Spleen (tissue), 11 donors: Measurements from ENCODE around the gene CDKN1A. TPM values are rescaled to one million over a fixed set of nuclear protein-coding genes. Genes with fewer than 3 reads are reported as not detected.

ENCODE experiments used
- DNase-seq: peaks from one replicate; pipeline ENCODE4 v3.0.0-alpha.2; 2020
- H3K27ac ChIP-seq, 8 donors: fragments of 200-600 bp; sonication (generic) in 7 of 8; 1 replicate in 4 of 8; 2 replicates in 4 of 8; pipeline versions ENCODE4 v1.5.0 to v1.8.0; 2016 to 2021; ENCODE audit warnings: inconsistent platforms in 4 of 8, mild to moderate bottlenecking in 4 of 8, moderate library complexity in 1 of 8
- H3K27me3 ChIP-seq, 7 donors: fragments of 200-600 bp; sonication (generic) in 6 of 7; replicated peaks in 1 of 7; 1 replicate in 4 of 7; 2 replicates in 3 of 7; pipeline versions ENCODE4 v1.5.0 to v1.8.0; 2016 to 2021; ENCODE audit warnings: inconsistent platforms in 3 of 7, mild to moderate bottlenecking in 1 of 7
- H3K36me3 ChIP-seq, 6 donors: fragments of 200-600 bp; sonication (generic) in 5 of 6; 1 replicate in 4 of 6; 2 replicates in 2 of 6; pipeline versions ENCODE4 v1.5.0 to v1.8.0; 2016 to 2021; ENCODE audit warnings: inconsistent platforms in 2 of 6
- H3K4me1 ChIP-seq, 6 donors: fragments of 200-600 bp; sonication (generic) in 5 of 6; 1 replicate in 3 of 6; 2 replicates in 3 of 6; pipeline versions ENCODE4 v1.5.0 to v1.8.0; 2016 to 2021; ENCODE audit warnings: inconsistent platforms in 3 of 6
- H3K4me3 ChIP-seq, 8 donors: fragments of 200-600 bp; sonication (generic) in 7 of 8; 1 replicate in 4 of 8; 2 replicates in 4 of 8; pipeline versions ENCODE4 v1.5.0 to v1.8.0; 2016 to 2021; ENCODE audit warnings: inconsistent platforms in 4 of 8, mild to moderate bottlenecking in 4 of 8, moderate library complexity in 2 of 8
- H3K9me3 ChIP-seq, 8 donors: fragments of 200-600 bp; sonication (generic) in 7 of 8; 1 replicate in 4 of 8; 2 replicates in 4 of 8; pipeline versions ENCODE4 v1.5.0 to v1.8.0; 2016 to 2021; ENCODE audit warnings: inconsistent platforms in 4 of 8
- POLR2A ChIP-seq, 3 donors: fragments of 450-650 bp; IDR thresholded peaks; one replicate each; pipeline ENCODE4 v1.5.1; 2017; ENCODE audit warnings: antibody characterized with exemption in 3 of 3, mild to moderate bottlenecking in 1 of 3
- POLR2AphosphoS5 ChIP-seq, 3 donors: sonication (generic); formaldehyde crosslinking; IDR thresholded peaks; one replicate each; pipeline ENCODE4 v1.5.1; 2017; ENCODE audit warnings: antibody characterized with exemption in 3 of 3
- WGBS, 5 donors: extraction: QIAGEN DNeasy Blood & Tissue Kit in 3 of 5; methylation state at CpG; one replicate each; pipeline versions ENCODE4 v1.1.5 to v1.1.7; 2013 to 2018; 5-methylcytosine and 5-hydroxymethylcytosine counted together
- intact Hi-C: fragments of 100-400 bp; cut with DNase I; formaldehyde crosslinking; loops from one replicate; pipeline ENCODE4 v1.15.0; 2023; ENCODE audit warnings: low total_unique reads
- polyA plus RNA-seq, 3 donors: library from polyadenylated mRNA; stranded (reverse); fragments of 200-250 nt; gene quantifications; one replicate each; pipeline ENCODE4 v1.2.1, GENCODE V29; 2013
- total RNA-seq, 7 donors: library from RNA; depleted of rRNA in 3 of 7; stranded (reverse); fragments of >200 nt in 3 of 7; fragmentation: NEBNext Ultra II Directional in 4 of 7; extraction: Animal tissue kit (Norgen Biotek cat#: 25700) in 4 of 7; gene quantifications; one replicate each; pipeline versions ENCODE4 v1.1.0 to v1.2.1, GENCODE V29; 2016 to 2021
- TF ChIP-seq, protein P1 (sequence below), 11 experiments: fragments of 200-600 bp in 7 of 11; fragments of 450-650 bp in 4 of 11; sonication (generic) in 4 of 11; IDR thresholded peaks in 8 of 11; conservative IDR thresholded peaks in 3 of 11; 1 replicate in 7 of 11; 2 replicates in 4 of 11; pipeline versions ENCODE4 v1.4.0 to v1.8.0; 2016 to 2021; ENCODE audit warnings: antibody characterized with exemption in 11 of 11, inconsistent platforms in 4 of 11, mild to moderate bottlenecking in 1 of 11
- donor health status: healthy with polysubstance abuse.
- donor health status: DM: no; HTN: no; CAD: no; lungs with moderate emphysema.
- donor health status: DM: no; HTN: no; CAD: no.
- donor health status: Bipolar disorder and iron deficiency.
- donor health status: healthy.
- donor health status: DM: no; HTN: no; CAD: no.
- donor health status: DM: yes; HTN: yes; CAD: no.

The CDKN1A gene
- total and polyA plus RNA-seq, 10 donors, result 10.7 to 58.5 (median 28.1) TPM

DNA sequence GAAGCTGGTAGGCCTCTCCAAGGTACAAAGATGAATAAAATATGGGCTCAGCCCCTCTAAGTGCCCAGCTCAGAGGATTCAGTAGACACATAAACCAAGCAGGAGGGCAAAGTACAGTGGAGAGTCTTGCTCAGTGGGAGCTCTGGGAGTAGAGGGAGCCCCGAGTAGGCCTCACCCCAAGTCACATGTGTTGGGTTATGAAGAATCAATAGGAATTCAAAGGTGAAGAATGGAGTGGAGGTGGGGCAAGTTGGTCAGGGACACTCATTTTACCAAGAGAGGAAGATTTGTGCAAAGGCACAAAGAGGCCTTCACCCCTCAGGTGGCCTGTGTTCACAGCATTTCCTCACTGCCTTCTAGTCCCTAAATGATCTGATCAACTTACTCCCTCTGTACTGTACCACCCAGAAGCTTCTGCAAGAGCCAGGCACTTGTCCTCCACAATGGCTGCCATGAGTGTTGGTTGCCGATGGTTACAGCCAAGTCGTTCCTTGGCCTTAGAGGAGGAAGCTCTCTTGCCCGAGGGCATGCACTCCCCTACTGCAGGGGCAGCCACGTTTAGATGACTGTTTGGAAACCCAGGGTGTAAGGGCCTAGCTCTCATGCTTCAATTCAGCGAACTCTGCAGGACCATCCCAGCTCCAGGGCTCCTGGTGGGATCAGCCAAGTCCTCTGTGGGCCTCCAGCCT is 6.7 kb upstream of the CDKN1A start:
- no peaks in the 10 kb centered on the region for H3K9me3 ChIP-seq
- 73 to 84% (median 78%) methylated on average over 5 to 6 of the region's 6 CpGs for WGBS, 5 donors
- no peak overlapping the region for H3K4me3 ChIP-seq
- TF ChIP-seq POLR2A (IDR thresholded peaks at IDR 0.05) (no peak), POLR2AphosphoS5 (IDR thresholded peaks at IDR 0.05) (no peak)
- TF ChIP-seq, protein P1, sequence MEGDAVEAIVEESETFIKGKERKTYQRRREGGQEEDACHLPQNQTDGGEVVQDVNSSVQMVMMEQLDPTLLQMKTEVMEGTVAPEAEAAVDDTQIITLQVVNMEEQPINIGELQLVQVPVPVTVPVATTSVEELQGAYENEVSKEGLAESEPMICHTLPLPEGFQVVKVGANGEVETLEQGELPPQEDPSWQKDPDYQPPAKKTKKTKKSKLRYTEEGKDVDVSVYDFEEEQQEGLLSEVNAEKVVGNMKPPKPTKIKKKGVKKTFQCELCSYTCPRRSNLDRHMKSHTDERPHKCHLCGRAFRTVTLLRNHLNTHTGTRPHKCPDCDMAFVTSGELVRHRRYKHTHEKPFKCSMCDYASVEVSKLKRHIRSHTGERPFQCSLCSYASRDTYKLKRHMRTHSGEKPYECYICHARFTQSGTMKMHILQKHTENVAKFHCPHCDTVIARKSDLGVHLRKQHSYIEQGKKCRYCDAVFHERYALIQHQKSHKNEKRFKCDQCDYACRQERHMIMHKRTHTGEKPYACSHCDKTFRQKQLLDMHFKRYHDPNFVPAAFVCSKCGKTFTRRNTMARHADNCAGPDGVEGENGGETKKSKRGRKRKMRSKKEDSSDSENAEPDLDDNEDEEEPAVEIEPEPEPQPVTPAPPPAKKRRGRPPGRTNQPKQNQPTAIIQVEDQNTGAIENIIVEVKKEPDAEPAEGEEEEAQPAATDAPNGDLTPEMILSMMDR (IDR thresholded peaks at IDR 0.05 in 8 of 11, conservative IDR thresholded peaks at IDR 0.05 in 3 of 11), result no peak
- no peaks in the 10 kb centered on the region for H3K36me3 ChIP-seq
- no peaks in the 10 kb centered on the region for H3K27me3 ChIP-seq
- H3K4me1 ChIP-seq, result peaks cover 6 to 23% (median 18%) of the 10 kb centered on the region in 6 donors
- no peak for DNase-seq
- no peak overlapping the region for H3K27ac ChIP-seq
- intact Hi-C loops, result no loop called here

DNA sequence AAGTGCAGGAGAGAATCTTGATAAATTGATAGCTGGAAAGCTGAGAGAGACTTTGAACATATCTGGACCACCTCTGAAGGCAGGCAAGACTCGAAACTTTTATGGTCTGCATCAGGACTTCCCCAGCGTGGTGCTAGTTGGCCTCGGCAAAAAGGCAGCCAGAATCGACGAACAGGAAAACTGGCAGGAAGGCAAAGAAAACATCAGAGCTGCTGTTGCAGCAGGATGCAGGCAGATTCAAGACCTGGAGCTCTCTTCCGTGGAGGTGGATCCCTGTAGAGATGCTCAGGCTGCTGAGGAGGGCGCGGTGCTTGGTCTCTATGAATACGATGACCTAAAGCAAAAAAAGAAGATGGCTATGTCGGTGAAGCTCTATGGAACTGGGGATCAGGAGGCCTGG is 4.6 kb upstream of the CDKN1A start:
- intact Hi-C loops, result no loop called here
- WGBS, 5 donors, result 77 to 86% (median 82%) methylated on average over 10 of the region's 10 CpGs

DNA sequence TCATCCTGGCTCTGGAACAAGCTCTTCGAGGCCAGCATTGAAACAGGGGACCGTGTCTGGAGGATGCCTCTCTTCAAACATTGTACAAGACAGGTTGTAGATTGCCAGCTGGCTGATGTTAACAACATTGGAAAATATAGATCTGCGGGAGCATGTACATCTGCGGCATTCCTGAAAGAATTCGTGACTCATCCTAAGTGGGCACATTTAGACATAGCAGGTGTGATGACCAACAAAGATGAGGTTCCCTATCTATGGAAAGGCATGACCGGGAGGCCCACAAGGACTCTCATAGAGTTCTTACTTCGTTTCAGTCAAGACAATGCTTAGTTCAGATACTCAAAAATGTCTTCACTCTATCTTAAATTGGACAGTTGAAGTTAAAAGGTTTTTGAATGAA is 3.6 kb upstream of the CDKN1A start:
- intact Hi-C loops, result no loop called here
- Histone ChIP-seq H3K27me3 (peaks cover 0 to 19% (median 0%) of the 10 kb centered on the region in 7 donors), H3K36me3 (no peaks in the 10 kb centered on the region), H3K27ac (no peak overlapping the region), H3K4me1 (peaks cover 0 to 43% (median 37%) of the 10 kb centered on the region in 6 donors), H3K4me3 (no peak overlapping the region), H3K9me3 (no peaks in the 10 kb centered on the region)
- TF ChIP-seq POLR2AphosphoS5 (IDR thresholded peaks at IDR 0.05) (no peak), POLR2A (IDR thresholded peaks at IDR 0.05) (no peak)
- TF ChIP-seq, protein P1 (IDR thresholded peaks at IDR 0.05 in 8 of 11, conservative IDR thresholded peaks at IDR 0.05 in 3 of 11), result no peak
- WGBS, 5 donors, result 87 to 94% (median 92%) methylated on average over 7 of the region's 7 CpGs
- no peak for DNase-seq

More for the DNA sequence above, 4.6 kb upstream of the CDKN1A start:
- Histone ChIP-seq H3K4me1 (peaks cover 0 to 32% (median 26%) of the 10 kb centered on the region in 6 donors), H3K4me3 (no peak overlapping the region), H3K27me3 (peaks cover 0 to 9% (median 0%) of the 10 kb centered on the region in 7 donors), H3K27ac (no peak overlapping the region), H3K36me3 (no peaks in the 10 kb centered on the region), H3K9me3 (no peaks in the 10 kb centered on the region)
- TF ChIP-seq POLR2AphosphoS5 (IDR thresholded peaks at IDR 0.05) (no peak), POLR2A (IDR thresholded peaks at IDR 0.05) (no peak)
- TF ChIP-seq, protein P1 (IDR thresholded peaks at IDR 0.05 in 8 of 11, conservative IDR thresholded peaks at IDR 0.05 in 3 of 11), result no peak
- no peak for DNase-seq
